GM23338 (cell line): ENCODE measurements around the gene RAP1GAP2. TPM values are rescaled to one million over a fixed set of nuclear protein-coding genes. Genes with fewer than 3 reads are reported as not detected.

Experiments
- ATAC-seq: fragments of 200-7000 bp; cut with Tn5 transposase; 3 replicates; pipeline ENCODE4 v1.9.1; 2020
- DNase-seq: peaks from one replicate; pipeline ENCODE4 v3.0.0-alpha.2; 2015; ENCODE audit warnings: low spot score
- H2AFZ ChIP-seq: fragments of 200-600 bp; sonication (generic); 2 replicates; pipeline ENCODE4 v1.8.0; 2016; ENCODE audit warnings: antibody characterized with exemption, mild to moderate bottlenecking, moderate library complexity
- H3F3A ChIP-seq: fragments of 200-600 bp; sonication (generic); replicated peaks from 2 replicates; pipeline ENCODE4 v1.8.0; 2017; ENCODE audit warnings: antibody characterized with exemption, mixed run types, low read depth
- H3K27ac ChIP-seq: fragments of 200-600 bp; sonication (generic); 2 replicates; pipeline ENCODE4 v1.6.1; 2016; ENCODE audit warnings: low read depth
- H3K27me3 ChIP-seq: fragments of 200-600 bp; sonication (generic); 2 replicates; pipeline ENCODE4 v1.8.0; 2016; ENCODE audit warnings: mild to moderate bottlenecking, mixed run types, moderate library complexity; ENCODE audit not compliant: insufficient read depth
- H3K36me3 ChIP-seq: fragments of 200-600 bp; sonication (generic); 2 replicates; pipeline ENCODE4 v1.8.0; 2016; ENCODE audit warnings: mild to moderate bottlenecking; ENCODE audit not compliant: insufficient read depth
- H3K4me1 ChIP-seq: fragments of 200-600 bp; sonication (generic); 2 replicates; pipeline ENCODE4 v1.8.0; 2016; ENCODE audit warnings: mild to moderate bottlenecking, moderate library complexity; ENCODE audit not compliant: insufficient read depth
- H3K4me2 ChIP-seq: fragments of 200-600 bp; sonication (generic); 2 replicates; pipeline ENCODE4 v1.7.1; 2017; ENCODE audit warnings: mixed run types
- H3K4me3 ChIP-seq: fragments of 200-600 bp; sonication (generic); 2 replicates; pipeline ENCODE4 v1.6.1; 2016; ENCODE audit warnings: mixed run types
- H3K79me2 ChIP-seq: fragments of 200-600 bp; sonication (generic); replicated peaks from 2 replicates; pipeline ENCODE4 v1.8.0; 2017; ENCODE audit warnings: mild to moderate bottlenecking; ENCODE audit not compliant: insufficient read depth
- H3K9me2 ChIP-seq: fragments of 200-600 bp; sonication (generic); 2 replicates; pipeline ENCODE4 v1.8.0; 2017; ENCODE audit not compliant: insufficient read depth
- H4K20me1 ChIP-seq: fragments of 200-600 bp; sonication (generic); replicated peaks from 2 replicates; pipeline ENCODE4 v1.8.0; 2017; ENCODE audit warnings: mild to moderate bottlenecking; ENCODE audit not compliant: insufficient read depth
- H3K27ac Mint-ChIP-seq: 2 replicates; pipeline ENCODE4 v1.8.0; 2020; ENCODE audit warnings: inconsistent platforms, mild to moderate bottlenecking, moderate library complexity, mixed read lengths
- H3K27me3 Mint-ChIP-seq: 3 replicates; pipeline ENCODE4 v1.8.0; 2022; ENCODE audit warnings: low read depth, mild to moderate bottlenecking, moderate library complexity, mixed read lengths, inconsistent platforms; ENCODE audit not compliant: insufficient read depth, poor library complexity
- H3K36me3 Mint-ChIP-seq: 3 replicates; pipeline ENCODE4 v1.8.0; 2021; ENCODE audit warnings: low read depth, mild to moderate bottlenecking, inconsistent platforms, moderate library complexity, mixed read lengths
- H3K4me1 Mint-ChIP-seq: 3 replicates; pipeline ENCODE4 v1.8.0; 2020; ENCODE audit warnings: mild to moderate bottlenecking, inconsistent platforms, mixed read lengths
- H3K4me3 Mint-ChIP-seq: 3 replicates; pipeline ENCODE4 v1.8.0; 2021; ENCODE audit warnings: moderate library complexity, mild to moderate bottlenecking, inconsistent platforms, mixed read lengths
- H3K9me3 Mint-ChIP-seq: 3 replicates; pipeline ENCODE4 v1.8.0; 2020; ENCODE audit warnings: moderate library complexity, mild to moderate bottlenecking, inconsistent platforms, mixed read lengths
- CREB1 ChIP-seq: fragments of 250-450 bp; sonication (Bioruptor Pico); IDR thresholded peaks from 2 replicates; pipeline ENCODE4 v1.5.0; 2020; ENCODE audit warnings: low read depth, mild to moderate bottlenecking, moderate library complexity
- CTCF ChIP-seq, 2 experiments: fragments of 200-600 bp in 1 of 2; sonication (generic) in 1 of 2; conservative IDR thresholded peaks; 2 replicates each; pipeline versions ENCODE4 v1.5.1 to v1.6.1; 2016 to 2017; ENCODE audit warnings: antibody characterized with exemption in 2 of 2, low read depth in 2 of 2, mild to moderate bottlenecking in 2 of 2, moderate library complexity in 1 of 2
- ETS1 ChIP-seq: IDR thresholded peaks from 2 replicates; pipeline ENCODE4 v1.6.1; 2016; ENCODE audit warnings: antibody characterized with exemption
- EZH2 ChIP-seq: fragments of 200-600 bp; sonication (generic); IDR thresholded peaks from one replicate; pipeline ENCODE4 v1.8.0; 2017; ENCODE audit warnings: antibody characterized with exemption, mild to moderate bottlenecking, low read depth; ENCODE audit not compliant: unreplicated experiment
- EZH2phosphoT487 ChIP-seq: fragments of 200-600 bp; sonication (generic); IDR thresholded peaks from one replicate; pipeline ENCODE4 v1.8.1; 2018; ENCODE audit warnings: antibody characterized with exemption; ENCODE audit not compliant: unreplicated experiment
- JUNB ChIP-seq: IDR thresholded peaks from one replicate; pipeline ENCODE4 v1.6.1; 2016; ENCODE audit warnings: antibody characterized with exemption; ENCODE audit not compliant: unreplicated experiment
- NANOG ChIP-seq: IDR thresholded peaks from 2 replicates; pipeline ENCODE4 v1.6.1; 2016; ENCODE audit warnings: antibody characterized with exemption, borderline replicate concordance
- POLR2AphosphoS5 ChIP-seq: IDR thresholded peaks from 2 replicates; pipeline ENCODE4 v1.6.1; 2016; ENCODE audit warnings: antibody characterized with exemption, low read depth
- REST ChIP-seq: IDR thresholded peaks from one replicate; pipeline ENCODE4 v1.6.1; 2018; ENCODE audit warnings: antibody characterized with exemption; ENCODE audit not compliant: unreplicated experiment
- STAT1 ChIP-seq: IDR thresholded peaks from one replicate; pipeline ENCODE4 v1.6.1; 2016; ENCODE audit warnings: antibody characterized with exemption; ENCODE audit not compliant: unreplicated experiment
- ZNF114 ChIP-seq: fragments of 250-450 bp; sonication (Bioruptor Pico); IDR thresholded peaks from 2 replicates; pipeline ENCODE4 v1.5.0; 2020; ENCODE audit warnings: mild to moderate bottlenecking, moderate library complexity
- ZNF462 ChIP-seq: fragments of 250-450 bp; sonication (Bioruptor Pico); IDR thresholded peaks from 2 replicates; pipeline ENCODE4 v1.5.0; 2020; ENCODE audit warnings: mild to moderate bottlenecking, moderate library complexity
- polyA plus RNA-seq: library from polyadenylated mRNA; unstranded; fragments of >200 nt; fragmentation: Nextera tagmentation; extraction: Ambion mirVana; gene quantifications from 2 replicates; pipeline ENCODE4 v1.2.1, GENCODE V29; 2016
- total RNA-seq: library from RNA; depleted of rRNA; stranded (reverse); fragments of >200 nt; shearing (Covaris generic); gene quantifications from 2 replicates; pipeline ENCODE4 v1.2.3, GENCODE V29; 2014

The RAP1GAP2 gene
- total and polyA plus RNA-seq, 2 experiments from 2014 or later = 17.8 to 46.1 TPM

GRCh38 chr17:3011891-3012290, 215.7 kb downstream of the RAP1GAP2 start:
- no peak for TF ChIP-seq EZH2phosphoT487
- no peak for TF ChIP-seq ETS1
- TF ChIP-seq ZNF114 (CRISPR knock-in tag) = no peak
- no peak for TF ChIP-seq POLR2AphosphoS5
- TF ChIP-seq STAT1 = no peak
- no peak for TF ChIP-seq ZNF462 (CRISPR knock-in tag)
- no peak for TF ChIP-seq CREB1 (CRISPR knock-in tag)
- TF ChIP-seq NANOG = no peak
- no peak for TF ChIP-seq EZH2
- TF ChIP-seq CTCF (conservative IDR thresholded peaks at IDR 0.05; ENCODE audit: low read depth in 2 of 2) = no peak
- no peak for TF ChIP-seq REST
- TF ChIP-seq JUNB = no peak
- H3K4me3 ChIP-seq = no peak overlapping the region
- no peaks in the 10 kb centered on the region for H3K27me3 ChIP-seq
- Mint-ChIP-seq H3K4me3 (no peak overlapping the region), H3K36me3 (peaks cover 39% of the 10 kb centered on the region), H3K27ac (no peak overlapping the region), H3K4me1 (no peaks in the 10 kb centered on the region), H3K27me3 (peaks cover 3% of the 10 kb centered on the region), H3K9me3 (no peaks in the 10 kb centered on the region)
- H3K9me2 ChIP-seq = no peaks in the 10 kb centered on the region
- H2AFZ ChIP-seq = no peak overlapping the region
- 0 out of 2 replicates have a peak, but pooled peaks cover 3% of the 10 kb centered on the region for H3F3A ChIP-seq
- peaks cover 6% of the 10 kb centered on the region; the same call in 1 of the 2 replicates for H3K36me3 ChIP-seq
- 0 out of 2 replicates have a peak overlapping the region, but pooled peaks have one; percentile 32 for H3K27ac ChIP-seq
- ATAC-seq = no peak
- H3K4me1 ChIP-seq = no peaks in the 10 kb centered on the region
- no peak for DNase-seq
- no peak overlapping the region for H3K4me2 ChIP-seq
- H4K20me1 ChIP-seq = peaks cover 3% of the 10 kb centered on the region; the same call in 1 of the 2 replicates
- no peaks in the 10 kb centered on the region for H3K79me2 ChIP-seq
